Cerebellar cortex (tissue), 1 donor: ENCODE data around the gene SLC22A13.
"Not testable (repeated sequence)": the region's sequence is repeated elsewhere in the genome, so short reads cannot be mapped to it uniquely, and the experiment has no call there.

ENCODE experiments used
- DNase-seq: peaks from one replicate; pipeline ENCODE4 v3.0.0-alpha.2; 2015; ENCODE audit warnings: low spot score

SLC22A13 gene

DNA sequence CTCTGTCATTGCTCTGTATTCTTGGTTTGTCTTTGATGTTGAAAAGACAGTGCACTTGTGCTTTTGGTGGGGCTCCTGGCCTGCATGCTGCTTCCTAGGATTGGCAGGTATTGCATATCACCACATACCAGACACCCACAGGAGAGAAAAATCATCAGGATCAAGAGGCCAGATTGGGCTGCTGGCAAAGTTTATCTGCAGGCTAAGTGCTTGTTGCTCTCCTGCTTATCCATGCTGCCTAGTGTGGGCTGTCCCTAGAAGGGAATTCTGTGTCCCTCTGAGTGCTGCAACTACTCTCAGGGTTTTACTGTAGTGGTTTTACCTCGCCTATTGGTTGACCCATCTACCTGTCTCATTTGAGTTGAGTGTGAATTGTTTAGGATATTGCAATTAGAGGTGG, 833 bp upstream of the SLC22A13 start:
- no peak for DNase-seq

DNA sequence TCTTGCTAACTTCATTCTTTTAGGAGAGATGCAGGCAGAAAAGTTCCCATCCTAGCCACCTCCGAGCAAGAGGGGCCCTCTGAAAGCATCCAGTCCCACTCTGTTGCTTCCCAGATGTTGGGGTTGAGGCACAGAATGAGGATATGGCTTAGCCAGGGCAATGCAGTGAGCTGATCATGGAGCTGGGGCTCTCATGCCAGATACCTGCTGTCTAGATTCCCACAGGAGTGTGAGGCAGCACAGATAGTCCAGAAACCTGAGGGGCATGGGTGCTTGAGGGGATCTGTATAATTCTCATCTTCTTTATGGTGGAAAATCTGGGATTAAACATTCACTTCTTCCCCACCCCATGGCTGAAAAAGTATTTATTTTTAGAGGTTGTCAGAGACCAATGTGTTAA, 1.2 kb downstream of the SLC22A13 start:
- no peak for DNase-seq

DNA sequence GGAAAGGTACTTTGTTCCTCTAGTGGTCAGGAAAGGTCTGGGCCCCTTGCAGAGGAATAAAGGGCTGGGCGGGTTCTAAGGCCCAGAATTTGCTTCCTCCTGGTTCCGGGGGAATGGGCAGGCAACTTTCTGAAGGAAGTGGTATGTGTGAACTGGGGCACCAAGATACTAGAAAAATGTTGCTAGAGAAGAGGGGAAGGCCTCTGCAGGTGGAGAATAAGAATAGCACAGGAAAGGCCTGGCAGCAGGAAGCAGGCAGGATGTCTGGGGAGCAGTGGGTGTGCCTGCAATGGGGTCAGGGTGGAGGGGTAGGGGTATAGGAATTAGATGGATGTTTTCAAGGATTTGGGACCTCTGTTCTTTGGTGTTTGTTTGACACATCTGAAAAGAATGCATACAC, 2.0 kb downstream of the SLC22A13 start:
- no peak for DNase-seq

DNA sequence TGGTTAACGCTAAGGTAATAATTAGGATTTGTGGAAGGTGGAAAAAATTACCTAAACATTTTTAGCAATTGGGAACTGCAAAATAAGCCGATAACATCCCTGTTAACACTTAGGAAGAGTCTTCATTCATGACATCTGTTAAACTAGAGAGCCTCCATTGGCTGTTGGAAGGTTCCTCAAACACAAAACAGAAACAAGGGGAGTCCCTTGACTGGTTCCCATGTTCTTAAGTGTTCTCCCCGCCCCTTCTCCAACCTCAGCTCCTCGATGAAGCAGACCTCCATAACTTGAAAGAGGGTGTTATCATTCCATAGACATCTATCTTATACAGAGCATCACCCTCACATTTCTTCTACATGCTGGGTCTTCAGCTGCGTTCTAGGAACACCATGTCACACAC, 2.5 kb downstream of the SLC22A13 start:
- DNase-seq = no peak

DNA sequence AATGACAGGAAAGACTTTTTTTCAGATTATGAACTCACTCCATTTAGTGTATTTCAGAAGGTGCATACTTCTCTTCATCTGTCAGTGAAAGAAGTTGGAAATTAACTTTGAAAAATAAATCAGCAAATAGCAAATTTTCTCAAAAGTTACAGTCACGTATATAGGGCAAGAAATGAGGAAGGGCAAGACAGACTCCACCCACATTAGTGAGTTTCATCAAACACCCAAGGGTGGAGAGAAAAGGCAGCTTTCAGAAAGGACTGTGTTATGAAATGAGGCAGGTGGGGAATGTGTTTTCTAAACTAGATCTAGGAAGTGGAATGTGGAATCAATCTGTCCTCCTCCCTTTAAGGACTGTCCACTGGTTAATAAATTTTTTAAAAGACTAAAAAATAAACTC, 2.9 kb downstream of the SLC22A13 start:
- no peak for DNase-seq

DNA sequence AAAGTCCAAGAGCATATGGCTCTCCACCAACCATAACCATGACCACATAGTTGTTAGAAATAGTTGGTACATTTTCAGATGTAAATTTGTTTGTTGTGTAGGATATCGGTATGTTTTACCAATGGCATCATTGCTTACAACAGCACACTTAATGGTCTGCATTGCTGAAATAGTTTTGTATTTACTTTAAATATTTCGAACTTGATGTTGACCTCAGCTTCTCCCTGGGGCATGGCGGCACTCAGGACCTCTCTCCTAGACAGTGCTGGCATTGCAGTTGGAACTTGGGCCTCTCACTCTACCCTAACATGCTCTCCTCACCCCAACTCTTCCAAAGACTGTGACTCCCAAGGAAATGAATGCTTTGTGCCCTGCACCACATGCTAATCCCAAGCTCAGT, 5.0 kb downstream of the SLC22A13 start:
- no peak for DNase-seq

DNA sequence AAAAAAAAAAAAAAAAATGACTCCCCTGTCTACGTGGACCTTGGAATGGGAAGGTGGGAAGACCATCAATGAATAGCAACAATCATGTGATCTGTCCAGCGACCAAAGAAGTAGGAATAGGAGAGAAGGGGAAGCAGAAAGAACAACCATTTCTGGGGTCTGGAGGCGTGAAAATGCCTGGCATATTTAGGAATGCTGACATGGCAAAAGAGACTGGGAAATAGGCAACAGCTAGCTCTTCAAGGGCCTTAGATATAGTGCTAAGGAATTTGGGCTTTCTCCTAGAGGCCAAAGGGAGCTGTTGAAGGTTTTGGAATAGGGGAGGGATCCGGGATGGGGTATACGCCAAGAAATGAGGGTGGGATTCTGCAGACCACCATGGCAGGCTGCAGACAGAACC, 5.9 kb downstream of the SLC22A13 start:
- no peak for DNase-seq

DNA sequence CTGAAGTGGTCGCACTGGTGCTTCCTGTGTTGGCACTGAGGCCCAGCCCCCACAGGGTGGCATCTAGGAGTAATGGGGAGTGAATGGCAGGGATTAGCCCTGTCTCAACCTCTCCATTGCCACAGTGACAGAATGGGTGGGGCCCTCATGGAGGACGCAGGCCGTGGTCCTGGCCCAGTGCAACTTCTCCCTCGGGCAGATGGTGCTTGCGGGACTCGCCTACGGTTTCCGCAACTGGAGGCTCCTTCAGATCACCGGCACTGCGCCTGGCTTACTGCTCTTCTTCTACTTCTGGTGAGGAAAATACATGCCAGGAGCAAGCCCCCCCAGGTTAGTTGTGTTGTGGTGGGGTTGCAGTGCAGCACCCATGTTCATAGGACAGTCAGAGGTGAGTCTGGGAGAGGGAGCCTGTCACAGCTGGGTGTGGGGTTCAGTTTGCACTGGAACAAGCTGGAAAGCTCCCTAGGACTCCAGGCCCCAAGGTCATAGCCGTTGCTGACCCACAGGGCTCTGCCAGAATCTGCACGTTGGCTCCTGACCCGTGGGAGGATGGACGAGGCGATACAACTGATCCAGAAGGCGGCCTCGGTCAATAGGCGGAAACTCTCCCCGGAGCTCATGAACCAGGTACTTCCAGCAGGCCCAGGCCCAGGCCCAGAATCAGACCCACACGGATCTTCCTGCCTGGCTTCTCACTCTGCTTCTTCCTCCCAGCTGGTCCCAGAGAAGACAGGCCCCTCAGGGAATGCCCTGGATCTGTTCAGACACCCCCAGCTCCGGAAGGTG, 9.4 kb downstream of the SLC22A13 start:
- no peak for DNase-seq

DNA sequence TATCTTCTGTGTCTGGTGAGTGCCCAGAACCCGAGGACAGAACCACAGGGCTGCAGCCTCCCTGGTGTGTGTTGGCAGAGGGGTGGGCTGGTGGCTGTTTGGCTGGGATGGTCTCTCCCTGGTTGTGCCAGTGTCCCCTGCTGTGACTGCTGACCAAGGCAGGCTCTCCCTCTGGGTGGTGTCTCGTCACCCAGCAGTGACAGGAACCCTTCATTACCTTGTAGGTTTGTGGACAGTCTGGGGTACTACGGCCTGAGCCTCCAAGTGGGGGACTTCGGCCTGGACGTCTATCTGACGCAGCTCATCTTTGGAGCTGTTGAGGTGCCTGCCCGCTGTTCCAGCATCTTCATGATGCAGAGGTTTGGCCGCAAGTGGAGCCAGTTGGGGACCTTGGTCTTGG, 10.0 kb downstream of the SLC22A13 start:
- no peak for DNase-seq

DNA sequence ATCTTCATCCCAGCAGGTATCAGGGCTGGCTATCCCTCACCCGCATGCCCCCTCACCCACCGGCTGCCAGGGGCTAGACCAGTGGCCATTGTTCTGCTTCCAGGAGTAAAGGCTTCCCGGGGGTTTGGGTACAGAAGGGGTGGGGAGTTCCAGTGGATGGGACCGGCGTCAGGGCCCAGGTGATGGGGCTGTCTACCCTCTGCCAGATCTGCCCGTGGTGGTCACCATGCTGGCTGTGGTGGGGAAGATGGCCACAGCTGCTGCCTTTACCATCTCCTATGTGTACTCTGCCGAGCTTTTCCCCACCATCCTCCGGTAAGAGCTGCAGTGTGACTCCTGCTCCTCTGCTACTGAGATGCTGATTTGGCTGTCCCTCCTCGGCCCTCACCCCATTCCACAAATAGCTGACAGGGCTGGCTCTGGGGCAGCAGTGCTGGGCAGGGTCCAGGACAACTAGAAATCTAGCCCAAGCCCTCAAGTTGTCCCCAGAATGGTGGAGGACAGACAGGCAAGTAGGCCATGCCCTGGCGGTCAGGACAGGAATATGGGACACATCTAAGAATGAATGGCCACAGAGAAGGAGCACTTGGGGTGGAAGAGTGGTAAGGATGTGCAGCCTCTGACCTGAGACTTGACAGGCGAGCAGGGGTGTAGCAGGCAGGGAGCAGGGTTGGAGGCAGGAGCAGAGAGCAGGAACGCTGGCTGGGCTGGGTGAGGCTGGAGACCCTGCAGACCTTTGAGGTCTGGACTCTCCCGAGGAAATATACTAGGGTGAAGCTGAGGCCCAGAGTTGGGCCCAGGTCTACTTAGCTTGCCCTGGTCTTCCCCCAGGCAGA, 10.7 kb downstream of the SLC22A13 start:
- no peak for DNase-seq

DNA sequence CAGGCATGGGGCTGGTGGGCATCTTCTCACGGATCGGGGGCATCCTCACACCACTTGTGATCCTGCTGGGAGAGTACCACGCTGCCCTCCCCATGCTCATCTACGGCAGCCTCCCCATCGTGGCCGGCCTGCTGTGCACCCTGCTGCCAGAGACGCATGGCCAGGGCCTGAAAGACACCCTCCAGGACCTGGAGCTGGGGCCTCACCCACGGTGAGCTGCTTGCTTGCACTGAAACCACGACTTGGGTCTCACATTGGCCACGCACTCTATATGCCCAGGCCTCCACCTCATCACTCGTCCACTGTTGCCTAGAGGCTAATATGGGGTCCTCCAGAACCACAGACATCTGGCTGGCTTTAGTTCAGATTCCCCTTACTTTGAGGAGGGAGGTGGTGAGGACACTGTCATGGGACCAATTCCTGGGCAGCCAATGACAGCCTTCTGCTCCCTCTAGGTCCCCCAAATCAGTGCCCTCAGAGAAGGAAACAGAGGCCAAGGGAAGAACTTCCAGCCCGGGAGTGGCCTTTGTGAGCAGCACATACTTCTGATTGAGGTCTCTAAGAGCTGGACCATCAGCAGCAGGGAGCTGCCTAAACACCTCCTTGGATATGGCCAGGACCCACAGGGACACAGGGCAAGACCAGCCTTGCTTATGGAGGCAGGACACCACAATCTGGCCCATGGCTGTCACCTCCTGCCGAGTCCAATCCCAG, 11.5 kb downstream of the SLC22A13 start:
- no peak for DNase-seq

DNA sequence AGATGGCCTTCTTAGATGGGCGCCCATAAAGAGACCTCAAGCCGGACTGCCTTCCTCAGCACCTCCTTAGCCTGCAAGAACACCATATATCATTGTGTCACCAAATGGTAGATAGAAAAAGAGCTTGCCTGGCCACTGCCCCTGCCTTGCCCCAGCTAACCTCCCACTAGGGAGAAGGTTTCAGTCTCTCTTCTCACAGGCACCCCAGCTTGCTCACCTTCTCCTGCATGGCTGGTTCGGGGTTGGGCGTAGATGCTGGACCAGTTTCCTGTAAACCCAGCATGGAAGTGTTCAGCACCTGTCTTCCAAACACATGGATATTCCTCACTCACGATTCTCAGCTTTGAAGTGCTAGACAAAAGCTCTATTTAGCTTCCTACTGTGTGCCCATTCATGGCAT, 13.2 kb downstream of the SLC22A13 start:
- DNase-seq = no peak

DNA sequence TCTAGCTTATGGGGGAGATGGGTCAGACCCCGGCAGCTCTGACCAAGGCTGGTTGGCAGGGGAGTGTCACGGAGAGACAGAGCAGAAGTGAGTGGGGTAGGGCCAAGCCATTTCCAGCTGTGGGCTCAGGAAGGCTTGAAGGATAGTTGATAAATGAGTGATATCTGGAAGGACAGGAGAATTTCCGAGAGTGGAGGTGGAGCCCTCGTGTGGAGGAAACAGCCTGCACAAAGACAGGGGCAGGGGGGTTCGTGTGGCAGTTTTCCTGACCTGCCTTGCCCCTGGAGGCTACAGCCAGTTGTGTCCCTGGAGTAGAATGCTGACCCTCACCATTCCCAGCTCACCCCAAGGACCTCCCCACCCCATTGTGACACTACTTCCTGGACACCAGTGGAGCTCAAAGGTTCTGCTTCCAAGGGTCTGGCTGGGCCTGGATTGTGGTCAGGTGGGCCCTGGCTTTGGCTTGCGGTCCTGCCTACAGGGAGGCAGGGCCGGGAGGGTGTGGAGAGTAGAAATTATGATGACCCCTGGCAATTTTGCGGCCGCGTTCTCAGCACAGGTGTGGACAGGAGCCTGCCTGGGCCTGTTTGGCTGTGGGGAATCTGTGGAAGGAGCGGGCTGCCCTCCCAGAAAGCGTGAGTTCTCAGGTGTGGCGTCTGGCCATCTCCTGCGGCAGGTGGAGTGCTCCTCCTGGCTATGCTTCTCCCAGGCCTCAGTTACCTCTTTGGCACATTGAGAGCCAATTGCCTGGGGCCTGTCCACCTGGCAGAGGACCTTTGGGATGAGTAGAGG, 16.5 kb downstream of the SLC22A13 start, which contains the start of gene SLC22A14:
TSS of gene SLC22A14 (plus strand) at position 400 of the 792 bp plus-strand sequence. CDS start 23,733 bp downstream, outside the sequence.
- no peak for DNase-seq

DNA sequence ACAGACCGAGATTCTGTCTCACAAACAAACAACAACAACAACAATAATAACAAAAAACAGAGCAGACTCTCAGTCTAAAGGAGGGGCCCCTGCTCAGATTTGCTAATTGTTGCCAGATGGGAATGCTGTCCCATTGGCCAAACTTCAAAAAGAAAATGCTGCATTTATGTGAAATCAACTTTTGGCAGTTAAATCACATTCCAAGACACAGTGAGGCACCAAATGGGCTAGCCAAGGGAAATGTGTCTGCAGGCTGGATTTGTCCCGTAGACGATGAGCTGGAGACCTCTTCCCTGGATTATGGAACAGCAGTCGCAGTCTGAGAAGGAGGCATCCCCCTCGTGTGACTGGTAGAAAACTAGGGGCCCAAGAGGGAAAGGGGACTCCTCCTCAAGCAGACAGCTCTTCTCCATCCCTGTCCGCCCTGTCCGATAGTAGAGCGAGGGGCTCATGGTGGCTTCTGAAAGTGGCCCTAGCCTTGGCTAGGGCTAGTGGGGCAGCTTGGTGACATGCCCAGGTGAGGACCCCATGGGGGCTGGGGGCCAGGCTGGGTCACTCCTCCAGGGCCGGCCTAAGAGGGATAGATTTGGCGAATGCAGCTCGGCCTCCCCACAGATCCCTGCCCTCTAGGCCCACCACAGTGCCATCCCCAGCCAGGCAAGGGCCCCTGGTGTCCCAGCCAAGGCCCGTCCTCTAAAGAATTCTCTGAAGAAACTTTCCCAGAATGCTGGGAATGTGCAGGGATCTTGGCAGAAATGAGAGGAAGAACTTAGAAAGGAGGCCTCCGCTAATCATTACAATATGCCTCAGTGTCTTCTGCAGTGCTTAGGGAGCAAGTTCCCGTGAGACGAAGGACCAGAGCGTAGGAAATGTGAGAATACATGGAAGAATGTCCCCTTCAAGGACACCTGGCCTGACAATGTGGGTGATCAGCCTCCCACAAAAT, 18.5 kb downstream of the SLC22A13 start:
- no peak for DNase-seq

DNA sequence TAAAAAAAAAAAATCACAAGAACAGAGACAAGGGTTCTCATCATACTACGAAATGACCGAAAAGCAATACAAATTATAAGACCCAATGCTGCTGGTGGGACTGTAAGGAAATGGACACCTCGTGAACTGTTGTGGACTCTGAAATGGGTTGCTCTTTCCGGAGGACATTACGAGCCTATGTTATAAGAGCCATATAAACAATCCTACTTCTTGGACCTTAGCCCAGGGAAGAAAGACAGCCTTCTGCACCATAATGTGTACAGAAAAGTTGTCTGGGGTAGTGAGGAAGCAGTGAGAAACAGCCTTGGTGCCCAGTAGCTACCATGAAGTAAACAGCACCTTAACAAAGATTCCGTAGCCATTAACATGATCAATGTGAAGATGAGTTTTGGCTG, 19.1 kb downstream of the SLC22A13 start:
- no peak for DNase-seq

DNA sequence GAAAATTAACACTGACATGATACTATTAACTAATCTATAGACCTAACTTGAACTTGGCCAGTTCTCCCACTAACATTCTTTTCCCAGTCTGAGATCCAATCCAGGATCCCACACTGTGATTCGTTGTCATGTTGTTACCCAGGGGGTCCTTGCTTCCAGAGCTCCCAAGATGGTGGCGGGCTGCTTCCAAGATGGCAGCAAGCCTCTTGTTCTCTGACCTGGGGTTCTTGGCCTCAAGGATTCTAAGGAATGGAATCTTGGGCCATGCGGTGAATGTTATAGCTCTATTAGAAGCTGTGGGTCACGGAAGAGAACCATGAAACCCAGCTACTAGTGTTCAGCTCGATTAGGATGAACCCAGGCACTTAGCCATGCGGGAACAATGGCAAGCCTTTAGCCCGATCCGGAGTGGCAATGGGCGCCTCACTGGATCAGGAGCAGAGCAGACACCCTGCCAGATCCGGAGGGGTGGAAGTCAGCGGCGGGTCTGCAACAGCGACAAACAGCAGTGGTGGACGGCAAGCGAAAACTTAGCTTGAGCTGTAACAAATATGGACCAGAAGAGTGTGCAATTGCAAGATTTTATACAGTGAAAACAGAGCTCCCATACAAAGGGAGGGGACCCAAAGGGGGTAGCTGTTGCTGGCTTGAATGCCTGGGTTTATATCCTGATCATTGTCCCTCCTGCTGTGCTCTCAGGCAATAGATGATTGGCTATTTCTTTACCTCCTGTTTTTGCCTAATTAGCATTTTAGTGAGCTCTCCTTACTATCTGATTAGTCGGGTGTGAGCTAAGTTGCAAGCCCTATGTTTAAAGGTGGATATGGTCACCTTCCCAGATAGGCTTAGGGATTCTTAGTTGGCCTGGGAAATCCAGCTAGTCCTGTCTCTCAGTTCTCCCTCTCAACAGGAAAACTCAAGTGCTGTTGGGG, 23.9 kb downstream of the SLC22A13 start:
- DNase-seq = not testable (repeated sequence)

DNA sequence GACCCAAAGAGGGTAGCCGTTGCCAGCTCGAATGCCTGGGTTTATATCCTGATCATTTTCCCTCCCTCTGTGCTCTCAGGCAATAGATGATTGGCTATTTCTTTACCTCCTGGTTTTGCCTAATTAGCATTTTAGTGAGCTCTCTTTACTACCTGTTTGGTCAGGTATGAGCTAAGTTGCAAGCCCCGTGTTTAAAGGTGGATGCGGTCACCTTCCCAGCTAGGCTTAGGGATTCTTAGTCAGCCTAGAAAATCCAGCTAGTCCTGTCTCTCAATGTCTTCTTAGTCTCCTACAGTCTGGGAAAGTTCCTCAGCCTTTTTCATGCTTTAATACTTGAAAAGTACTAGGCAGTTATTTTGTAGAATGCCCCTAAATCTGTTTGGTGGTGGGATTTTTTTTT, 31.4 kb downstream of the SLC22A13 start:
- not testable (repeated sequence) for DNase-seq

DNA sequence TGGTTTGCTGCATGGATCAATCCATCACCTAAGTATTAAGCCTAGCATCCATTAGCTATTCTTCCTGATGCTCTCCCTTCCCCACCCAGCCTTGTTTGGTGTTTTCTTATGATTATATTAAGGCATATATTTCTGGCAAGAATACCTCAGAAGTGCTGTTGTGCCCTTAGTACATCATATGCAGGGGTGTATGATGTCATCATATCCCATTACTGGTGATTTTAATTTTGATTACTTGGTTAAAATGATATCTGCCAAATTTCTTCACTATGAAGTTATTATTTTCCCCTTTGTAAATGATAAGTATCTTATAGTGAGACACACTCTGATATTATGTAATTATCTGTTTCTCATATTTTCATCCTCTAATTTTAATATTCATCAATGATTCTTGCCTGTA, 31.9 kb downstream of the SLC22A13 start:
- no peak for DNase-seq

DNA sequence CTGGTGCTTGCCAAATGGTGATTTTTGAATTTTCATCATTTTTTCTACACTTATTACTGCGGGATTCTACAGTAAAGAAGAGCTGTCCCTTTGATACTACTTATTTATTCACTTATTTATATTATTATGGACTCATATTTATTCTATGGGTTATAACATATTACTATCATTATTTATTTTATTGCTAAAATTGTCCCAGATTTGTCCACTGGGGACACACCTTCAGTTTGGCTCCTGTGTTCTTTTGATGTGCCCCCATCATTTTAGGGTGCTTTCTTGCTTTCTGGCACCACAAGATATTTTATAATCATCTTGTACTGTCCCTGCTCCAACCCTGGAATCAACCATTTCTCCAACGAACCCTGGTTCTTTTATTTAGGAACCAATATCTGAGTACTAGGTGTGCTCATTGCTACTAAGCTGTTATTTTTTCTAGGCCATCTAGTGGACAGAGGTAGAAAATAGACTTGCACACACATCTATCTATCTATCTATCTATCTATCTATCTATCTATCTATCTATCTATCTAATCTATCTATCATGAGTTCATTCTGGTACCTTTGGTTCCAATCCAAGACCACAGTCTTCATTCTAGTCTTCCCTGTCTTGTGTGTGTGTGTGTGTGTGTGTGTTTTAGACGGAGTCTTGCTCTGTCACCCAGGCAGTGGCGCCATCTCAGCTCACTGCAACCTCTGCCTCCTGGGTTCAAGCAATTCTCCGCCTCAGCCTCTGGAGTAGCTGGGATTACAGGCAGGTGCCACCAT, 32.5 kb downstream of the SLC22A13 start:
- peak; percentile 33 for DNase-seq
